Activated T-helper 9 cell treated with anti-CD3 and anti-CD28 coated beads, Interleukin-2, amount 50 U/mL, for 16 hours (primary cell): Measurements from ENCODE around the gene SETBP1.
A peak's percentile ranks its signal among the peaks of the same experiment; 100 is the strongest.

Experiments used
- DNase-seq: peaks from one replicate; pipeline ENCODE4 v3.0.0-alpha.2; 2020; ENCODE audit warnings: low read depth

SETBP1 gene

DNA sequence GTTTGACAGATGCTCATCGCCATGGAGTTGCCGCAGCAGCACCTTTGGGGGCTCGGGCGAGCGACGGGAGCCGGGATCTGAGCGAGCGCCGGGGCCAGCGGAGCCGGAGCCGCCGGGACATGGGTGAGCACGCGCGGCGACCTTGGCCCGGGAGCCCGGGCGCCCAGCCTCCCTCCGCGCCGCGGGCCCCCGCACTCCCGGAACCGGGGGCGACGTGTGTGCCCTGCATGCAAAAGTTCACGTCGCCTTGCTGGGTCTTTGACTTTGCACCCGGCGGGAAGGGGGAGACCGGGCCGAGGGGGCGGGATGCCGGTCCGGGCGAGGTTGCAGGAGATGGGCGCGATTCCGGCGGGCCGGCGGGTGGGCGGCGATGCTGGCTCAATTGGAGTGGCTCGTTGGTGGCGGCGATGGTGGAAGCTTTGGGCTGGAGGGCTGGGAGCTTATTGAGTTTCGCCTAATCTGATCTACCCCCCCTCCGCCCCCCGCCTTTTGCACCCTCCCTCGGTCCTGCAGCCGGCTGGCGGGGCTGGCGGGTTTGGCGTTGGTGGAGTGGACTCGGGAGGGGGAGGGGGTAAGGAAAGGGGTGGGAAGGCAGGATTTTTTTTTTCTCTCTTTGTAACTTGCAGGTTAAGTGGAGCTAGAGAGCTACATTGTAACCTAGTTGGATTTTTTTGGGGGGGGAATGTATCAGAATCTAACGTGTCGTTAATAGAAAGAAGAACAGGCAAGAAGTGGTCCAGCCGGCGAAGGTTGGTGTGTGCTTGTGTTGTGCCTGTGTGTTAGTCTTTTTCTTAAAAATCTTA is at the start of gene SETBP1:
Gene SETBP1, plus strand, starts transcription at position 616 of the 803 bp plus-strand sequence. CDS start 20,459 bp downstream, outside the sequence.
- DNase-seq = peak; percentile 10

DNA sequence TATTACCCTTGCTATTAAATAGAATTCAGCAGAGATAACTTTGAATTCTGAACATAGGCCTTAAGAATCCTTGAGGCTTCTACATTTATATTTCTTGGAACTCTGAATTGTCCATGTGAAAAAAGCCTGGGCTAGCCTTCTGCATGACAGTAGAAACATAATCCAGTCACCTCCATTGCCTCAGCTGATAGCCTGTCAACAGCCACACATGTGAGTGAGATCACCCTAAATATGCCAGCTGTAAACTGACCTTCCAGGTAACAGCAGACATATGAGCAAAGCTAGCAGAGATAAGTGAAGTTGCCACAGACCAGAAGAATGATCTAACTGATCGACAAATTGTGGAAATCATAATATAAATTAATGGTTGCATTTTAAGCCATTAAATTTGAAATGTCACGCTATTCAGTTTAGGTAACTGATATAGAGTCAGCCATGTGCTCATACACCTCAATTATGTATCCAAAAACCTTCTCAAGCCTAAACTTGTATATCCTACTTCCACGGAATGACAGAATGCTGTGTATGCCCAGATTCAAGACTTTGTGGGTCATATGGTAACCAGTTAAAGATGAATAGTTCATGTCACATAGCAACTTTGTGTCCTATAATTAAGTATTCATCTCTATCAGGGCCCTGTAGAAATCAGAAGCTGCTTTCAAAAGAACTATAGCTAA is 48.1 kb upstream of the SETBP1 start:
- no peak for DNase-seq

DNA sequence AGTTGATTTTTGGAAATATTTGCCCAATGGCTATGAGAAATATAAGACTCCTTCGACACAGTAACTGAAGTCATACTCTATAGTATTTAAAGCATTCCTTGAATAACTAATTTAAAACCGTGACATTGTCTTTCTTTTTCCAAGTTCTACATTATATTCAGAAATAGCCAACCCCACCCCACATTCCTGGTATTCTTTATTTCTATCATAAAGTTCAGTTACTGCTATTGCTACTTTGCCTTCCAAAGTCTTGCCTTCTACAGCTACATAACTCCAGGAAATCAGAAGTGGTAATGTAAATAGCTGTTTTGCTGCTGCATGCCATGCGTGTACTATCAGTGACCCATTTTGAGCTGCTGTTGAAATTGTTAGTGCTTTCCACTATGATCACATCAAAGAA is 45.1 kb upstream of the SETBP1 start:
- no peak for DNase-seq

DNA sequence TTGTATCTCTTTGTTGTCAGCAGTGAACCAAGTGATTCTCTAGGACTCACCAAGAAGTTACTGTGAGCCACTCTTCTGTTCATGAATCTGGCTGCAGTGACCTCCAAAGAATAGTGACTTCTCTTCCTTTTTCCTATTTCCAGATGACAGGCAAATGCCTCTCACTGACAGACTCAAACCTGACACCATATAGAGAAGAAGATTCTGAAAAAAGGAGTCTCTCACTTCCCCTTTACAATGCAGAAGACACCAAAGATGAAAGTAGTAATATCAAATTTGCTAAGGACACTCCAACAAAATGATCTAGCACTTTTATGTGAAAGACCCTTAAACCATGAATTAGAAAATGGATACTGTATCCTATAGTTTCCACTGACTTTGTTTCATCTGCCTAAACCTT is 44.4 kb upstream of the SETBP1 start:
- DNase-seq = no peak

DNA sequence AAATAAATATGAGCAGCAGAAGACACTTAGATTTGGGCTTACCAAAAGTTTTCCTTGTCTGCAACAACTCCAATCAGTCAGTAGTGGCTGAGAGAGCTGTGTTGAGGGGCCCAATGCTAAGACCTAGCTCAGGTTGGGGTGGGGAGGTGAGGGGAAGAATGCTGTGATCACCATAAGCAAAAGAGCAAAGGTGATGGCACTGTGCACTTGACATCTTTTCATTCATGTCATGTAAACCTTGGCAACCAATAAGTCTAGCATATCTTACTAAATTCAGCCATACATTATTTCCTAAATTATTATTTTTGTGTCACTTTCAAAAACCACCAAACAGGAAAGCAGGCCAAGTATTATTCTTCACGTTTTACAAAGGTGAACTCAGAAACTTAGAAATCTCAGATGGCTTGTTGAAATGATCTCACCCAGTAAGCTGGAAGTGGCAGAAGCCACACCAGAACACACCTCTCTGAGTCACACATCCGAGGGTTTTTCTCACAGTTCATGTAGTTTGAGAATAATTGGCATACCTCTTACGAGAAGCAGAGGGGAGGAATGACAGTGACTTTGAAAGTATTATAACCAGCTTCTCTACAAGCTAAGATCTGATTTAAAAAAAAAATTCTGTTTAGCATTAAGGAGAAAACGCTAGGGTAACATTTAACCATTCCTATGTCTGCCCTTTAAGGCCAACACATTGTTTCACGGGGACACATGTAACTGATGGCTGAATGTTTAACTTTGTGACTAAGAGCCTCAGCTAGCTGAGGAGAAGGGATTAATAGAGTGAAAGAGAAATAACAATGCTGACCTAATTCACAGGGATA is 43.3 kb upstream of the SETBP1 start:
- no peak for DNase-seq

DNA sequence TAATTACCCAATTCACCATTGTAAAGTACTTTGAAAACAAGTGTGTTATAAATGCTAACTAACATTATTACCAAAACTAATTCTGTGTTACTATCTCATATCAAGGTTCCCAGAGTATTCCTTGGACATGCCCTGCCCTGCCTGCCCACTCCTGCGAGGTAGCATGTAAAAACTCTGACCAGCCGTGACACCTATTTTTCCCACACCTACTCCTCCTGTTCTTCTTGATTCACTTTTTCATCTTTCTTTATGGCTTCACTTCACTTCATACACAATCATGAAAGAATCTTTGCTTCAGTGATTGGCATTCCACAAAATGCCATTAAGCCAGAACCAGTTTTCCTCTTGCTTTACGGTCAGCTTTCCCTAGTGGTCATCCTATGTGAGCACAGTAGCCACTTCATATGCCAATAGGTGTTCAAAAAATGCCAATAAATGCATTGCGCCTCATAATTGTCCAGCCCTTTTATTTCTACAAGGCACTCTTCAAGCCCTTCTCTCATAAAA is 42.6 kb upstream of the SETBP1 start:
- DNase-seq = no peak

DNA sequence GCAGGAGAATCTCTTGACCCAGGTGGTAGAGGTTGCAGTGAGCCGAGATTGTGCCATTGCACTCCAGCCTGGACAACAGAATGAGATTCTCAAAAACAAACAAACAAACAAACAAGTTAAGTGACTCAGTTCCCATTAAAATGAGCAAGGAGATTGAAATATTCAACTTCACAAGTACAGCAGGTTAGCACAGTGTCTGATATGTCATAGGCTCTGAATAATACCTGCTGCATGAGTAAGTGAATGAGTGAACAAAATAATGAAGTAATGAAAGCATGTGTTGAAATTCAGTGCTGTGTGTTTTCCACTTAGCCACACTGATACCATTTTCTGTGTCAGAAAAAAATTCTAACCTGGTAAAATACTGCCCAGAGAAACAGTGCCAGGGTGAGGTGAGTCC is 41.9 kb upstream of the SETBP1 start:
- DNase-seq = no peak

DNA sequence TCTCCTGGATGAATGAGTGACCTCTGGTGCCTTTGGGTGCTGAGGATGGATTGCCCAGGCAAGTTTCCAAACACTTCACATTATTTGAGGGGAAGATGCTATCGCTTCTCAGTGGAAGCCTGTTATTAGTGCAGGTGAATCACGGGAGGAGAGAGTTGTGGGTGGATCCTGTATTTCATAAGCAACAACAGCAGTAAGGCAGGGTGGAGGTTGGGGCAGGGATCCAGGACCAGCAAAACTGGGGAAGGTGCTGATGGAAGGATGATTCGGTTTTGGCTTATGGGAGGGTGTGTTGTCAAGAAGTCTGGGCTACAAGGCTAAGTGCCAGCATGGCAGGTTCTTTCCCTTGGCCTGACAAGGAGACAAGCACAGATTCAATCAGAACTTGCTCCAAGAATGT is 37.7 kb upstream of the SETBP1 start:
- DNase-seq = no peak

DNA sequence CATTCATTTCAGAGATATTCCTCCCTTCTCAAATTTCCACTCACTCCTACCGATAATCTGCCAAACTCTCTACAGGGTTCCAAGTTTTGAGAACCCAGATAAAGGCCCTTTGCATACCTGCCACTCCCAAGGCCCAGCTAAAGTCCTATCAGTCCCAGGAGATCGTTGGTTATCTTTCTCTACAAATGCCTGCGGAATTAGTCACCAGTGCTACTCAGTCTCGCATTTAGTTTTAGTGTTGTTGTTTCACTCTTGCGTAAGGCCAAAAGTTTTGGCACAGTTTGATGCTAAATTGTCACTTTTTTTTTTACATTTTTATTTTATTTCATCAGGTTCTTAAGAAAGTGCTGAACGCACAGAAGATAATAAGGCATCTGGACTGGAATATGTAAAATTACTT is 29.2 kb upstream of the SETBP1 start:
- DNase-seq = no peak

DNA sequence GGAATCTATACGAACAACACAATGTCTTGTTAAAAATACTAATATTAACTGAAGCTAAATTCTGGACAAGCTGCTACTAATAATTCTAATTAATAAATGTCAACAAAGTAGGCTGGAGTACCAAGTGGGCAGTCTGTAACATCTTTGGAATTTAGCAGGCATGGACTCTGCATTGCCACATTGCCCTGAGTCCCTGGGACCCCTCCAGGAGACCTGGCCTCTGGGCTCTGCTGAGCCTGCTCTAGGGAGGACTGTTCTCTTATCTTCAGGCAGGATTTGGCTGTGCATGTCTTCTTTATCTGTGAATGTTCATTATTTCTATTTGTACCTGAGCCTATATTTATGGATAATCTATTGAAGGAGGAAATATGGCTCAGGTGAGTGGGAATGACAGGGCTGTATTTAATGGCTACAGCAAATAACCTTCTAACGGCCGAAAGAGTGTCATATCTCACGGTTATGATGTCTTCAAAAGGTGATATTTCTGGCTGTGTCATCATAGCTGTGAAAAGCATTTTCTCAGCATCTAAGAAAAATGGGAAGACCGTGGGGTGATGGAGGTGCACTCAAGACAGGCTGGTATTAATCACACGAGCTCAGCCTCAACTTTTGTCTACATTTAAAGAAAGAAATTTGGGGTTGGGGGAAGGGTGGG is 28.6 kb upstream of the SETBP1 start:
- DNase-seq = no peak

DNA sequence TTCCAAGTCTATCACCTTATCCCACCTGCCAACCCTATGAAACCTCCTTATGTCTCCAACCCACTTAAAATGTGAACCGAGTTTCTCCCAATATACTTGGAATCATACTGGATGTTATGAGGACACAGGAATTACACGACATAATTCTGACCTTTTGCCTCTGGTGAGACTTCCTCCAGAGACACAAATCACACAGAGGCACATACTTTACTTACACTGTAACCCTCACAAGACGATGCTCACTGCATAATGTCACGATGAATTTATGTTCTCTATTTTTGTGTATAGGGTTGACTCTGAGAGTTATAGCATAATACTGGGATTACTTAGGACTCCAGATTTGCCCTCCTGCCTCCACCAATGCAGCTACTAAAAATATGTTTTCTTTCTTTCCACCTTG is 28.0 kb upstream of the SETBP1 start:
- DNase-seq = no peak

DNA sequence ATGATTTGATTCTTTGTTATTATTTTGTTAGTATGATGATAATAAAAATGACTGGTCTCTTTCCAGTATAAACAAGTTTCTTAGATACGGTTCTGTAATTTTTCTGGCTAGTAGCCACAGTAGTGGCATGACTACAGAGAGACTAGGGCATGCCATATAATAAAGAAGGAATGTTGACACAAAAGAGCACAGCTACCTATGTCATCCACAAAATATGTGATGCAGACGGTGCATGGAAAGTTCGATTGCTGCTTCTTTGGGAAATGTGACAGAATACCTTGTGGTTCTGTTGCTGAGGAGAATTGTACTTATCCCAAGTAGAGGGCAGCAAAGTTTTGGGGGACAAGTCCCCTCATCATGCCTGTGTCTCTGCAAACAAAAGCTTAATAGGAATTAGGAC is 26.1 kb upstream of the SETBP1 start:
- DNase-seq = no peak

DNA sequence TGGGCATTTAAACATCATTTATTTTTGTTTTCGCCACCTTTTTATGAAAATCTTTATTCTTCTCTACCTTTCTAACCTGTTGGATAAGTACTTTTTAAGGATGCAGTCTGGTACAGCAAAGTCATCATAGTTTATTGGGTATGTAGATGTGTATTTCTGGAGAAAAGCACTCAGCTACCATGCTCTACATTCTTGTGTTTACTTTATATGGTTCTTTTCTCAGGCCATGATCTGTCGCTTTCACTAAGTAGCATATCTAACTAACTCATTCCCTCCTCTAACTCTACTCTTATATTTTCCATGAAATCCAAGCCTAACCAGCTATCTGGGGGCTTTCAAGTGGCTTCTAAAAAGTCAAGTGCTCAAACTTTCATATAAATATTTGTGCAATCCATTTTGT is 25.3 kb upstream of the SETBP1 start:
- DNase-seq = no peak

DNA sequence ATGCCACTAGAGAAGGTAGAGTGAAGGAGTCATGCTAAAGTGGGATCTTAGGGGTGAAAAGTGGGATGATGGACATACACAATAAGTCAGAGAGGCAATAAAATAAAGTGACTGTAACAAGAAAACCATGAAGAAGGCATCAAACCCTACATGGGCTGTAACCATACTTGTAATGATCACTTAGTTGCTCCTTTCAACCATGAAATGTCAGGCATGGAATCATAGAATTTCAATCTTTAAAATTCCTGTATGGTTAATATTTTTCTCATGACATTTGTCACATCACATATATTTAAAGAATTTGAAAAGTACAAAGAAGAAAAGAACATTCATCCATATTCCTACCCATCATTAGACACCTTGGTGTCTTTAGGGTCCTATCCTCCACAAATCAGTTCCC is 20.9 kb upstream of the SETBP1 start:
- no peak for DNase-seq

DNA sequence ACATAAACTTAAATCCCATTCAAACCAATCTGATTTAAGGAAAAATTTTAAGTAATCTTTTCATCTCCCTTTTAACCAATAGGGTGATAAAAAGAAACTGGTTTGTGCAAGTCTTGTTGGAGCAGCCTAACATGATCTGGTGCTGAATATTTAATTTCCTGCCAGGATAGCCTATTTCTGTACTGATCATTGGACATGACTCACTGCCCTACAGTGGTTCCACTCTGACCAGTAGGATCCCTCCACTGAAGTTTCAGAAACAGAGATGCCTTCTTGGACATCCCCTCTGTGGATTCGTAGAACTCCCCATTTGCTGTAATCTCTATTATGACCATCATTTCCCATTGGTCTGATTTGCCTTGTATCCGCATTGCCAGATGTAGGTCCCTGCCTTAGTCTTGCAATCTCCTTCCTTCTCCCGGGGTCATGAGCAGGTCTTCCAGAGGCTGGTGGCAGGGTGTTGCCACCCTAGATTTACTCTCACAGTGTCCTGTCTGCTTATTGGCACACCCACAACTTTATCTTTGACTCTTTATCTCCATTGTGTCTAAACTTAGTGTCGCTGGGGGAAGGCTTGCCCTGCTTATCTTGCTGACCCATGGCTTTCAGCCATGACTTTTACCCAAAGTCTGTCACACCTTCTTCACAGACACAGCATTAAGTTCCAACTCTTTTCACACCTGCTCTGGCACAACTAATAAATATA is 12.3 kb upstream of the SETBP1 start:
- no peak for DNase-seq

DNA sequence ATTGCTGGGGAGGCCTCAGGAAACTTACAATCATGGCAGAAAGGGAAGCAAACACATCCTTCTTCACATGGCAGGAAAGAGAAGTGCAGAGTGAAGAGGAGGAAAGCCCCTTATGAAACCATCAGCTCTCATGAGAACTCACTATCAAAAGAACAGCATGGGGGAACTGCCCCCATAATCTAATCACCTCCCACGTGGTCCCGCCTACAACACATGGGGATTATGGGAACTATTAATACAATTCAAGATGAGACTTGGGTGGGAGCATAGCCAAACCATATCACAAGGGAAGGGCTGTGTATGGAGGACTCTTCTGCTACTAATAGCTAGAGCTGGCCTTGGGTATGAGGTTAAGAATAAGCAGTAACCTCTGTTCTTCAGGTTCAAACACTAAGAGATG is 8.8 kb upstream of the SETBP1 start:
- no peak for DNase-seq

DNA sequence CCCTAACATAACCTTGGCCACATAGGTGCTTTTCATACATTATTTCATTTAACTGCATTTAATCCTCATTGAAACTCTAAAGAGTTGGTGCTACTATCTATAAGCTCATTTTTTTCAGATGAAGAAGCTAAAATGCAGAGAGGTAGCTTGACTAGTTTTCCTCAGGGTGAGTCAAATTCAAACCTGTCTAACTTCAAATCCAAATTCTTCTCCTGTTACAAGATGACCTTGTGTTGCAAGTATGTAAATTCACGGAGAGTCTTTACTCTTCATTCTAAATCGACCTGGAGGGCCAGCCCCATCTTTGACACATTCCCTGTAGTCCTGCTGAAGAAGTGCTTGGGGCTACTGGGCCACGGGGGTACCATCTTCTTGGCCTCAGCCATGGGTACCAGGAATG is 8.2 kb upstream of the SETBP1 start:
- DNase-seq = no peak

DNA sequence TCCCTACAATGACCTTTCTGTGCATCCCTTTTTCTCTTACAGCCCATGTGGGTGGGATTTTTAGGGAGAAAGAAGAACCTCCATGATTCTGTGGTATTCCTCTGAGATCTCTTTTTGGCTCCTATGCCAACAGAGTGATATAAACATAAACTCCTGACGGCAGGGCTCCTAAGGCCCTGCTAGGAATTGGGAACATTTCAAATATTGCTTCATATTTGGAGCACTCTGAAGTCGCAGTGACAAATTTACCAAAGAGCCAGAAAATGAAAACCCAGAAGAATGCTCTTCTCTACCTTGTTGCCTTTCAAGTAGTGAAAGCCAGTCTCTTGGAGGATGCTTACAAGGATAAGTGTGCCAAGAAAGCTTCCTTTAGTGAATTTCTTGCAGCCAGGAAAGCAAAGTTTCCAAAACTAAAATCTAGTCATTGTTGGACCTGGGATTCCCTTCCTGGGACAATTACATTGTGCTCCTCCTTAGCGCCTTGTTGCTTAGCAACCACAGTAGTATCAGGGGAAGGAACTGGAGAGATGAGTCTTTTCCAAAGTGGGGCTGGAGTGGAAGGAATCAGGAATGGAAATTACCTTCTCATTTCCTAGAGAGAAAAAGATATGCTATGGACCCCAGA is 7.3 kb upstream of the SETBP1 start:
- DNase-seq = no peak

DNA sequence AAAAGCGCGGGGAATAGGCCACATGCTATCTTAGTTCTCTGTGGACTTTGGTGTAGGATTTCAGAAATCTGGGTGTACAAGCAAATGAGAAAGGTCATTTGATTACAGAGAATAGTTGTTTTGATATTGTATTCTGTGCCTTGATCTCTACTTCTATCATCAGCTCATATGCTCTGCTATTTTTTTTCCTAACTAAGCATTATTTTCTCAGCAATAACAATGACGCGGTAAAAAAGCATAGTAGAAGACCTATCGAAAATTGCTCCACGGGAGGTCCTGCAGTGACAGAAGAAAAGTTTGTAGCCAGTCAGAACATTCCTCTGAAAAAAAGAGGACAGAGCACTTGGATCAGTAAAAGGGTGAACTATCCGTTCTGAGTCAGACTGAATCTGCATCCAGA is 2.8 kb upstream of the SETBP1 start:
- no peak for DNase-seq

DNA sequence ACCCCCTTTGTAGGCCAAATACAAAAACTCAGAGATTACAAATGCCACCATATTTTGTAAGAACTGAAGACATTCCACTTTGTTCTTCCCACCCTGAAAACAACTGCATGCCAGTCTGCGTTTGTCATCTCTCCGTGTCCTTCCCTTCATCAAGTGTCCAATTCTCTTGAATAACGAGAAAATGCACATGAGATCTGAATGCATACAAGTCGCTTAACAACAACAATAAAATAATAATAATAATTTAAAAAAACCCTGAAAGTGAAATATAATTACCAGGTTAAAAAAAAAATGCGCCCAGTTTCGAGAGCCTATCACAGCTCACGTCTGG is 2.0 kb upstream of the SETBP1 start:
- no peak for DNase-seq
